ENCODE data around the gene INPP5A. TPM values are rescaled to one million over a fixed set of nuclear protein-coding genes. Genes with fewer than 3 reads are reported as not detected.

Gene INPP5A
- polyA plus RNA-seq, 3 donors = 7.4 to 25.0 (median 17.5) TPM

- no peak overlapping the region for H3K27ac ChIP-seq (ENCODE audit: low read depth, low read length)
- WGBS, 3 donors = 87 to 91% (median 87%) methylated on average over 33 of the region's 33 CpGs
Measured at GRCh38 chr10:132641966-132642731, 104.6 kb downstream of the INPP5A start.

- H3K27ac ChIP-seq (ENCODE audit: low read depth, low read length) = no peak overlapping the region
- WGBS, 3 donors = 78 to 95% (median 90%) methylated on average over 11 of the region's 11 CpGs
Measured at GRCh38 chr10:132642732-132643008, 105.1 kb downstream of the INPP5A start.

- H3K27ac ChIP-seq (ENCODE audit: low read depth, low read length) = no peak overlapping the region
Measured at GRCh38 chr10:132643709-132644526, 106.3 kb downstream of the INPP5A start.

GRCh38 chr10:132644527-132645246, 107.1 kb downstream of the INPP5A start:
- WGBS, 3 donors = 91 to 94% (median 92%) methylated on average over 30 of the region's 30 CpGs
- H3K27ac ChIP-seq (ENCODE audit: low read depth, low read length) = no peak overlapping the region

More at GRCh38 chr10:132643709-132644526, 106.3 kb downstream of the INPP5A start:
- WGBS, 3 donors = 85 to 88% (median 87%) methylated on average over 33 to 35 of the region's 35 CpGs

- H3K27ac ChIP-seq (ENCODE audit: low read depth, low read length) = no peak overlapping the region
- 89 to 96% (median 94%) methylated on average over 14 of the region's 14 CpGs for WGBS, 3 donors
Measured at GRCh38 chr10:132645247-132645530, 107.6 kb downstream of the INPP5A start.

GRCh38 chr10:132645630-132646442, 108.2 kb downstream of the INPP5A start:
- H3K27ac ChIP-seq (ENCODE audit: low read depth, low read length) = no peak overlapping the region
- WGBS, 3 donors = 90 to 93% (median 92%) methylated on average over 35 to 36 of the region's 36 CpGs

GRCh38 chr10:132646443-132647097, 109.0 kb downstream of the INPP5A start:
- H3K27ac ChIP-seq (ENCODE audit: low read depth, low read length) = no peak overlapping the region
- WGBS, 3 donors = 93 to 96% (median 95%) methylated on average over 31 of the region's 31 CpGs

- 90 to 93% (median 90%) methylated on average over 13 of the region's 13 CpGs for WGBS, 3 donors
- H3K27ac ChIP-seq (ENCODE audit: low read depth, low read length) = no peak overlapping the region
Measured at GRCh38 chr10:132647424-132647823, 109.8 kb downstream of the INPP5A start.

GRCh38 chr10:132648072-132648850, 110.7 kb downstream of the INPP5A start:
- H3K27ac ChIP-seq (ENCODE audit: low read depth, low read length) = no peak overlapping the region
- 81 to 86% (median 83%) methylated on average over 26 of the region's 26 CpGs for WGBS, 3 donors

- WGBS, 3 donors = 89 to 91% (median 91%) methylated on average over 20 of the region's 20 CpGs
- H3K27ac ChIP-seq (ENCODE audit: low read depth, low read length) = no peak overlapping the region
Measured at GRCh38 chr10:132648851-132649528, 111.4 kb downstream of the INPP5A start.

GRCh38 chr10:132649651-132650360, 112.2 kb downstream of the INPP5A start:
- H3K27ac ChIP-seq (ENCODE audit: low read depth, low read length) = no peak overlapping the region
- 95 to 96% (median 95%) methylated on average over 20 of the region's 20 CpGs for WGBS, 3 donors

- 92 to 96% (median 93%) methylated on average over 18 to 20 of the region's 20 CpGs for WGBS, 3 donors
- H3K27ac ChIP-seq (ENCODE audit: low read depth, low read length) = no peak overlapping the region
Measured at GRCh38 chr10:132650611-132651250, 113.1 kb downstream of the INPP5A start.

- no peak overlapping the region for H3K27ac ChIP-seq (ENCODE audit: low read depth, low read length)
- 92 to 95% (median 95%) methylated on average over 18 of the region's 18 CpGs for whole genome bisulfite sequencing, 3 donors
Measured at GRCh38 chr10:132651511-132652029, 114.0 kb downstream of the INPP5A start.

- WGBS, 3 donors = 92 to 94% (median 94%) methylated on average over 15 of the region's 15 CpGs
- H3K27ac ChIP-seq (ENCODE audit: low read depth, low read length) = no peak overlapping the region
Measured at GRCh38 chr10:132652446-132652845, 114.9 kb downstream of the INPP5A start.

GRCh38 chr10:132652936-132653590, 115.5 kb downstream of the INPP5A start:
- 93 to 95% (median 95%) methylated on average over 29 to 31 of the region's 31 CpGs for WGBS, 3 donors
- H3K27ac ChIP-seq (ENCODE audit: low read depth, low read length) = no peak overlapping the region
